ENCODE measurements around the gene SLC35G3.
"Not testable (repeated sequence)": the region's sequence is repeated elsewhere in the genome, so short reads cannot be mapped to it uniquely, and the experiment has no call there.

The SLC35G3 gene

GRCh38 chr17:35202582-35202981 lies 8.4 kb upstream of the SLC35G3 start:
- not testable (repeated sequence) for DNase-seq

DNA sequence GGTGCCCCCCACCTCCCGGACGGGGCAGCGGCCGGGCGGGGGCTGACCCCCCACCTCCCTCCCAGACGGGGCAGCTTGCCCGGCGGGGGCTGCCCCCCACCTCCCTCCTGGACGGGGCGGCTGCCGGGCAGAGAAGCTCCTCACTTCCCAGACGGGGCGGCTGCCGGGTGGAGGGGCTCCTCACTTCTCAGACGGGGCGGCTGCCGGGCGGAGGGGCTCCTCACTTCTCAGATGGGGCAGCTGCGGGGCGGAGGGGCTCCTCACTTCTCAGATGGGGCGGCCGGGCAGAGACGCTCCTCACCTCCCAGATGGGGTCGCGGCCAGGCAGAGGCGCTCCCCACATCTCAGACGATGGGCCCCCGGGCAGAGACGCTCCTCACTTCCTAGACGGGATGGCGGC lies 869 bp upstream of the SLC35G3 start:
- DNase-seq = not testable (repeated sequence)

DNA sequence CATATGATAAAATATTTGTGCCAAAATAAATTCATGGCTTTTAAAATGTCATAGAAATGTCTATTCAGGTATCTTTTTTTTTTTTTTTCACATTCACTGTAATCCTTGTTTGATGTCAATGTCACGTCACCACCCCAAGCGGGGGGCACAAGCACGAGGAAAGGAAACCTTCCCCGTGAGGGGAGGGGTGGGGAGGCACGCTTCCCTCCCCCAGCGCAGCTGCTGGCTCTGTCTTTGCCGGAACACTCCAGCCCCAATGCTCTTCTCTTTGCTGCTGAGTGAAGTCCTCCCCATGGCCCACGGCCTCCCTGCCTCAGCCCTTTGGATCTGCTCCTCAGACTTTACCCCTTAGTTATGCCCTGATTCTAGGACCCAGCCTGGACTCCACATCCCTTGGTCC lies 1.5 kb downstream of the SLC35G3 start:
- DNase-seq = no peak

GRCh38 chr17:35191001-35191695 lies 3.0 kb downstream of the SLC35G3 start:
- no peak for DNase-seq

GRCh38 chr17:35189291-35189690 lies 4.9 kb downstream of the SLC35G3 start:
- DNase-seq = no peak

DNA sequence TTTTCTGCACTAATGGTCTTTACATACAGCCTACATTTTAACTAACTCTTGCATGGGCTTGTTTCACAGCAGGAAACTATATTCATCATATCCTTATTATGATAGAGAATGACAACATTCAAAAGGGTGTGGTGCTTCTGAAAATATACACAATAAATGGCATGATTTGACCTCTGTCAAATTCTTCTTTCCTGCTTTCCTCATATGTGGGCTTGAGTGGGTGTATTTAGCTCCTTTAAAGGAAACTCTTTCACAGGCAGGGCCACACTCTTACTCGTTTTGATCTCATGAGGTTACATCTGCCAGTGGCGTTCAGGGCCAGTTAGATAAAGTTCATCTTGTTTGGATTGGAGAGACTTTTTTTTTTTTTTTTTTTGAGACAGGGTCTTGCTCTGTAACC lies 6.1 kb downstream of the SLC35G3 start:
- DNase-seq = no peak

DNA sequence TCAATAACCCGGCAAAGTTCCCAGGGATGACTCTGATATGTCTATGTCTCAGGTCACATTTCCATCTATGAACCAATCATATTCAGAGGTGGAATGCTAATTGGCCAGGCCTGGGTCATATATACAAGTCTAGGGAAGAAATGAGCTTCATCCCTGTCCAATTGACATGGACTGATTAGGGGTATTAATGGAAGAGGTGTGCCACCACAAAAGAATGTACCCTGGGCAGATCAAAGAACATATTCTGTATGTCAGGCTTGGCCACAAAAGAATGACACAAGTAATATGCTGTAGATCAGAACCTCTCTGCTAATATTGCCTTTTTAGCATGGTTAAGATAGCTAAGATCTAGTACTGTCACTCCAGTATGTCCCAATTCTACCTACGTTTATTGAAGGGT lies 6.7 kb downstream of the SLC35G3 start:
- no peak for DNase-seq

GRCh38 chr17:35185849-35186248 lies 8.3 kb downstream of the SLC35G3 start:
- no peak for DNase-seq

DNA sequence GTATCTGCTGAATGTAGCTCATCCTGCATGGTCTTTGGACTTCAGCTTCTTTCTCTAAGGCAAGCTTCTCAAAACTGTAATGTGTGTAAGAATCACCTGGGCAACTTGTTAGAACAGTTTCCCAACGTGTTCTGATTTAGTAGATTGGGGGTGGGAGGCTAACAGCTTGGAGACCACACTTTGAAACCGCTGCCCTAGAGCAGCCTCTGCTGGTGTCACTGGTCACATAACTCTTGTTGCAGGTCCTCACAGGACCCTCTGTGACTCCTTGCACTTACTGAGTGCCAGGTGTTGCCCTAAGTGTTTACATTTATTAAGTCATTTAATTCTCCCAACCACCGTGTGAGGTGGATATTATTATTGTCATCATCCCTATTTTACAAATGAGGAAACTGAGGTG lies 9.9 kb downstream of the SLC35G3 start:
- no peak for DNase-seq

DNA sequence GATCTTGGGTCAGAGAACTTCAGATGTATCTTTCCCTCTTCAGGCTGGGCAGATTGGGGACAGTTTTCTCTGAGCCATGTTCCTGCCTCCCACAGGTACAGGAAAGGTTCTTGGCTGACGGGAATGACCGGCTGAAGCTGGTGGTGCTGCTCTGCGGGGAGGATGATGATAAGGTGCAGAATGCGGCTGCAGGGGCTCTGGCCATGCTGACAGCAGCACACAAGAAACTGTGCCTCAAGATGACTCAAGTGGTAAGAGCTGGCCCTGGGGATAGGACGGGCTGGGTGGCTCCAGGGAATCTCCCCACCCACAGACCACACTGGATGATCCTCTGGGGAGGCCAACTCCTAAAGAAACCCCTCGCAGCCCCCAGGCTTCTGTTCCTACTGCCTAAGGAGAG lies 10.9 kb downstream of the SLC35G3 start:
- DNase-seq = no peak

- DNase-seq = not testable (repeated sequence)
These were observed 14.8 kb downstream of the SLC35G3 start for GRCh38 chr17:35179379-35179778.

DNA sequence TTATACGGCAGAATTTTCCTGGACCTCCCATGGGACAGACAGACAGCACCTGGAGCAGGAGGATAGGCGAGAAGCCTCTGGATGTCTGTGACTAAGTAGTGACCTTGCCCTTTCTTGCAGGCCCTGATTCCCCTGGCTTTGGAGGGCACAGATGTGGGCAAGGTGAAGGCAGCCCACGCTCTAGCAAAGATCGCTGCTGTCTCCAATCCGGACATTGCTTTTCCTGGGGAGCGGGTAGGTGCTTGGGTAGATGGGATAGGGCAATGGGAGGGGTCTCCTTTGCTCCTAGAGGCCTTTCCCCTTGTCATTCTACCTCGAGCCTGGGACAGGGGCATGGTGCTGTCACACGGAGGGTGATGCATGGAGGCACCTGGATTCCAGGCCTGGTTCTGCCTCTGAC lies 17.3 kb downstream of the SLC35G3 start:
- DNase-seq = no peak

DNA sequence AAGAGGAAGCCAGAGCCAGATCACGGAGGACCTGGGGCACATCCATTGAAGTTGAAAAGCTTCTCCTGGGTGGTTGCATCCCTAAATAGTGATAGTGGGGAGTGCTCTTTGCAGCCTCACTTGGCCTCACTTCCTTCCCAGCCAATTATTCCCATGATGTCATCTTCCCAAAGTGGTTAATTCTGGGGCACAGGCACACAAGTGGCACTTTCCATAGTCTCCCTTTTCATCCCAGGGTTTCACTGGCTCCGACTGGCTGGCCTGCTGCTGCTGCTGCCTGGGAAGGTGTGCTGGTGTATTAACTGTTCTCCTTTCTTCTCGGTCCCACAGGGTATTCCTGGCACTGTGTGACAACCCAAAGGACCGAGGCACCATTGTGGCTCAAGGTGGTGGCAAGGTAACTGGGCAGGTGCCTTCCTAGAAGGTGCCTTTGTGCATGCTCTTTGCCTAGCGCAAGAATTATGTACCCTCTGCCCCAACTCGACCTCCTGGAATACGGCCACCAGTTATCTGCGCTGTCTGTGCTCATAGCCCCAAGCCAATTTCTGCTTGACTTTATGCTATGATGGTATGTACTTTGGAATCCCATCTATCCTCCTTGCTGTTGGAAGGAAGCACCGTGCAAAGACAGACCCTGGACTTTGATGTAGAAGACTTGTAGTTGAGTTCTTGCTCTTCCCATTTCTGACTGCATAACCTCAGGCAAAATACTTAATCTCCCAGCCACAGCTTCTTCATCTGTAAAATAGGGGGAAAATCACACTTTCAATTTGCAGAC lies 18.4 kb downstream of the SLC35G3 start:
- DNase-seq = no peak

GRCh38 chr17:35174835-35175334 lies 19.3 kb downstream of the SLC35G3 start:
- no peak for DNase-seq

- DNase-seq = not testable (repeated sequence)
These were observed 21.9 kb downstream of the SLC35G3 start for GRCh38 chr17:35172321-35172720.

GRCh38 chr17:35171834-35172233 lies 22.4 kb downstream of the SLC35G3 start:
- DNase-seq = no peak

DNA sequence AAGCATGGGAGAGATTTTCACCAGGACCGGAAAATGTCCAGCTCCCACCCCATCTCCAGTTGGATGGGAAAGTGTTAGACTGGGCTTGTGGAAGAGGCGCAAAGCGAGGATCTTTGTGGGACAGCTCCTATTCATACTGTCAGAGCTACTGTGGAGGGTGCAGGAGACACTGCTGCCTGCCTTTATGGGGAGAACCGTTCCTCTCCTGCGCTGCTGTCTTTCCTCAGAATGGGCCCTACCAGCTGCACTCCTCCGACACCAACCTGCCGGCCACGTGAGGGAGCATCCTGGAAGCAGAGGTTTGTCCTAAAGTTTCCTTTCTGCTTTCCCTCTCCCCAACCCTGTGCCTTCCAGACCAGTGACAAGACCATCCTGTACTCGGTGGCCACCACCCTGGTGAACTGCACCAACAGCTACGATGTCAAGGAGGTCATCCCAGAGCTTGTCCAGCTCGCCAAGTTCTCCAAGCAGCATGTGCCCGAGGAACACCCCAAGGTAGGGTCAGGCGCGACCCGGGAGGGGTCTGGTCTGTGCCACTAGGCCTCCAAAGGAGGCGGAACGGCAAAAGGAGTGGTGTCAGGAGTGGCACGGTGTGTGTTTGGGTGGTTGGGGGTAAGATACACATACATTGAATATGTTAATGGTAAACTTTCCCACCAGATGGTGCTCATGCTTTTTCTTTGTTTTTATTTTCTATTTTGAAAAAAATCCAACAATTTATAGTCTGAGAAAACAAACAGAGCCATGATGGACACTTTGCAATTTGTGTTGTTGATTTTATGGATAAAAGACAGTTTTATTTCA lies 23.0 kb downstream of the SLC35G3 start:
- DNase-seq = no peak

DNA sequence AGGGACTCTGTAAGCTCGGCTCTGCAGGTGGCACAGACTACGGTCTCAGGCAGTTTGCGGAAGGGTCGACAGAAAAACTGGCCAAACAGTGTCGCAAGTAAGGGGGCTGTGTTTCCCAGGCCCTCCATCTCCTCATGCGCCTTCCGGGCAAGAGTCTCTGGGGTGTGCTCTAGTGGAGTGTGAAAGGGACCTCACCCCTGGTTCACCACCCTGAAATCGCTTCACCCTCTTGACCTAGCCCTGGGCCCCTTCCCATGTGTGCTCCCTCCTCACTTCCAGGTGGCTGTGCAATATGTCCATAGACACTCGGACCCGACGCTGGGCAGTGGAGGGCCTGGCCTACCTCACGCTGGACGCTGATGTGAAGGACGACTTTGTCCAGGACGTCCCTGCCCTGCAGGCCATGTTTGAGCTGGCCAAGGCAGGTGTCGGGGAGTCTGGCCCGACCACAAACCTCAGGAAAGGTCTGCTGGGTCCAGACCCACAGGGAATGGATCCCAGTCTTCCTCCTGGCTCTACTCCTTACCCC lies 24.3 kb downstream of the SLC35G3 start:
- DNase-seq = no peak

- no peak for DNase-seq
These were observed 26.5 kb downstream of the SLC35G3 start for GRCh38 chr17:35167666-35168065.

- no peak for DNase-seq
These were observed 27.1 kb downstream of the SLC35G3 start for GRCh38 chr17:35167046-35167445.

GRCh38 chr17:35166526-35166925 lies 27.7 kb downstream of the SLC35G3 start:
- no peak for DNase-seq

- DNase-seq = no peak
These were observed 29.5 kb downstream of the SLC35G3 start for GRCh38 chr17:35164716-35165115.

DNA sequence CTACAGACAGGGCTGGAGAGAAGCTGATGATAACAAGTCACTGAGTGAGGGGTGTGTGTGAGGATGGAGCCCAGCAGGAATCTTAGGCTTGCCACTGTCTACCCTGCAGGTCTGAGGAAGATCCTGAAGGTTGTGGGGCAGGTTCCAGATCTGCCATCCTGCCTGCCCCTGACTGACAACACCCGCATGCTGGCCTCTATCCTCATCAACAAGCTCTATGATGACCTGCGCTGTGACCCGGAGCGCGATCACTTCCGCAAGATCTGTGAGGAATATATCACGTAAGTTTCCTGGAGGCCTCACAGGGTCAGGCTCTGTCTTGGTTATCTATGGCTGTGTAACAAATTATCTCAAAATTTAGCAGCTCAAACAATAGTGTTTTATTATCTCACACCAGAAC lies 30.3 kb downstream of the SLC35G3 start:
- no peak for DNase-seq
